ENCODE data around the gene TRIOBP. TPM values are rescaled to one million over a fixed set of nuclear protein-coding genes. Genes with fewer than 3 reads are reported as not detected.

TRIOBP gene
- total RNA-seq, 2 donors from 2014 or later, result 74.7 to 82.2 TPM

GRCh38 chr22:37765498-37765897, 68.7 kb downstream of the TRIOBP start:
- no peak overlapping the region for H3K4me3 Mint-ChIP-seq
- H3K9me3 Mint-ChIP-seq, result no peaks in the 10 kb centered on the region
- WGBS, 2 experiments (ENCODE audit: insufficient coverage in 1 of 2, insufficient read length in 1 of 2), result 92 to 97% methylated on average over 5 to 13 of the region's 13 CpGs
- DNase-seq, result no peak
- H3K4me1 ChIP-seq (ENCODE audit: control insufficient read depth, insufficient read depth, low read length), result no peaks in the 10 kb centered on the region
- peaks cover 2% of the 10 kb centered on the region for H3K4me1 Mint-ChIP-seq
- no peak overlapping the region for H3K27ac Mint-ChIP-seq
- H3K9ac ChIP-seq (ENCODE audit: extremely low read depth, low read length, poor library complexity, severe bottlenecking), result no peak overlapping the region
- no peak overlapping the region for H3K4me3 ChIP-seq (ENCODE audit: low read length)
- H3K27me3 ChIP-seq (ENCODE audit: control insufficient read depth, insufficient read depth, low read length, poor library complexity, severe bottlenecking), result no peaks in the 10 kb centered on the region
- H3K27me3 Mint-ChIP-seq (ENCODE audit: insufficient read depth), result no peaks in the 10 kb centered on the region
- H3K36me3 ChIP-seq (ENCODE audit: control insufficient read depth, insufficient read depth, low read length), result peaks cover 65% of the 10 kb centered on the region
- no peak for TF ChIP-seq CTCF (conservative IDR thresholded peaks at IDR 0.05)
- H3K36me3 Mint-ChIP-seq (ENCODE audit: low read depth), result peaks cover 51% of the 10 kb centered on the region
- H3K9me3 ChIP-seq (ENCODE audit: control insufficient read depth, low read length), result no peaks in the 10 kb centered on the region
- no peak overlapping the region for H3K27ac ChIP-seq (ENCODE audit: low read depth, low read length)

DNA sequence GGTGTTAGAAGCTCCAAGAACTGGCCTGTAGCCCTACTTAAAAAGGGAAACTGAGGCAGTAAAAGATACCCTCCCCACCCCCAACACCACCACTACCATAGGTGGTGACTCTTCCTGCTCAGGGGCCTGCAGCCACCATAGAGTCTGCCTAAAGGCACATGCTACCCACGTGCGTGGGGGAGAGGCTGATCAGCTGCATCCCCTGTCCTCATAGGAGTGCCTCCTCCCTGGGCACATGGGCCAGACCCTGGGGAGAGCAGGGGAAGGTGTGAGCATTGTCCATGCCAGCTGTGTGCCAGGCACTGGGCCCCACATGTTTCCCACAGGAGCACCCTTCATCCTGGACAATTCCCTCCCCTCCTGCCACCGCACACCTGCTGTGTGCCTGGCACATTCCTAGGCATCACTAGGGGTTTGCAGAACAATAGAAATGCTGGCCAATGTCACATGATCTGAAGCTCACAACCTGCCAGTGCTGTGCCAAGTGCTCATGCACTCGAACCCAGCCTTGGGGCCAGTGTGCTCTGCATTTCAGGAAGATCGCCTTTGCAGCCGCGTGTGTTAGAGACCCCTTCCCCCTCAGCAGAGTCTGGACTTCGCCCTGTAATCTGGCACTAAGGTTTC, 69.2 kb downstream of the TRIOBP start:
- no peak overlapping the region for H3K9ac ChIP-seq (ENCODE audit: extremely low read depth, low read length, poor library complexity, severe bottlenecking)

GRCh38 chr22:37768273-37768672, 71.4 kb downstream of the TRIOBP start:
- WGBS, 2 experiments (ENCODE audit: insufficient coverage in 1 of 2, insufficient read length in 1 of 2), result 85 to 91% methylated on average over 3 of the region's 3 CpGs
- Histone ChIP-seq H3K27me3 (ENCODE audit: control insufficient read depth, insufficient read depth, low read length, poor library complexity, severe bottlenecking) (no peaks in the 10 kb centered on the region), H3K9ac (ENCODE audit: extremely low read depth, low read length, poor library complexity, severe bottlenecking) (no peak overlapping the region), H3K27ac (ENCODE audit: low read depth, low read length) (no peak overlapping the region), H3K36me3 (ENCODE audit: control insufficient read depth, insufficient read depth, low read length) (peaks cover 75% of the 10 kb centered on the region), H3K4me1 (ENCODE audit: control insufficient read depth, insufficient read depth, low read length) (no peaks in the 10 kb centered on the region), H3K9me3 (ENCODE audit: control insufficient read depth, low read length) (no peaks in the 10 kb centered on the region), H3K4me3 (ENCODE audit: low read length) (no peak overlapping the region)
- Mint-ChIP-seq H3K4me1 (no peaks in the 10 kb centered on the region), H3K36me3 (ENCODE audit: low read depth) (peaks cover 54% of the 10 kb centered on the region), H3K27me3 (ENCODE audit: insufficient read depth) (no peaks in the 10 kb centered on the region), H3K9me3 (no peaks in the 10 kb centered on the region), H3K4me3 (no peak overlapping the region), H3K27ac (no peak overlapping the region)
- peak; percentile 69 for DNase-seq
- TF ChIP-seq CTCF (conservative IDR thresholded peaks at IDR 0.05), result peak; percentile 69

More for the DNA sequence above, 69.2 kb downstream of the TRIOBP start:
- peaks cover 51% of the 10 kb centered on the region for H3K36me3 Mint-ChIP-seq (ENCODE audit: low read depth)
- 91 to 92% methylated on average over 7 to 8 of the region's 8 CpGs for WGBS, 2 experiments (ENCODE audit: insufficient coverage in 1 of 2, insufficient read length in 1 of 2)
- Histone ChIP-seq H3K27me3 (ENCODE audit: control insufficient read depth, insufficient read depth, low read length, poor library complexity, severe bottlenecking) (no peaks in the 10 kb centered on the region), H3K36me3 (ENCODE audit: control insufficient read depth, insufficient read depth, low read length) (peaks cover 63% of the 10 kb centered on the region), H3K4me1 (ENCODE audit: control insufficient read depth, insufficient read depth, low read length) (no peaks in the 10 kb centered on the region), H3K9me3 (ENCODE audit: control insufficient read depth, low read length) (no peaks in the 10 kb centered on the region), H3K4me3 (ENCODE audit: low read length) (no peak overlapping the region), H3K27ac (ENCODE audit: low read depth, low read length) (no peak overlapping the region)
- no peaks in the 10 kb centered on the region for H3K9me3 Mint-ChIP-seq
- TF ChIP-seq CTCF (conservative IDR thresholded peaks at IDR 0.05), result no peak
- DNase-seq, result no peak
- H3K27ac Mint-ChIP-seq, result no peak overlapping the region
- H3K4me1 Mint-ChIP-seq, result peaks cover 2% of the 10 kb centered on the region
- no peaks in the 10 kb centered on the region for H3K27me3 Mint-ChIP-seq (ENCODE audit: insufficient read depth)
- H3K4me3 Mint-ChIP-seq, result no peak overlapping the region

Data from endodermal cell (in vitro differentiated cells).